DMS 273 (cell line): ENCODE results near the gene ARHGAP15.

Experiments used
- DNase-seq: peaks from one replicate; lab custom pipeline; 2025; ENCODE audit not compliant: unreplicated experiment; lab: John Stamatoyannopoulos, UW

ARHGAP15 gene

GRCh38 chr2:143477714-143478443, 348.7 kb downstream of the ARHGAP15 start:
- no peak for DNase-seq

GRCh38 chr2:143480086-143480485, 350.9 kb downstream of the ARHGAP15 start:
- DNase-seq: no peak

- DNase-seq: no peak
Measured at GRCh38 chr2:143480601-143481236, 351.5 kb downstream of the ARHGAP15 start.

DNA sequence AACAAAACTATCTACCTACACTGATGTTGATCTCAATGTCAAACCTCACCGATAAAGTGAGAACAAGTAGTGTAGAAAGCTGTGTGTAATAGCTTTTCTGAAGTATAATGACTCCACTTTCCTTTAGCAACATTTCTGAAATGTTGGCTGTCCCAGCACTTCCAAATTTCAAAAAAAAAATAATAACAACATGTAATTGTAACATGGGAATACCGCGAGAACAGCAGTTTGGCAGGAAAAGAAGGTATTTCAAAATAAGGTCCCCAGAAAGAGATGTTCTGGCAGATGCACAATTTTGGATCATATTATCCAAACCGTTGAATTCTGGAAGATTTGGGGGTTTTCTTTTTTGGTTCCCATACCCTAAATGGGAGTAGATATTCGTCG, 352.0 kb downstream of the ARHGAP15 start:
- DNase-seq: no peak

GRCh38 chr2:143481733-143482132, 352.5 kb downstream of the ARHGAP15 start:
- DNase-seq: no peak

DNA sequence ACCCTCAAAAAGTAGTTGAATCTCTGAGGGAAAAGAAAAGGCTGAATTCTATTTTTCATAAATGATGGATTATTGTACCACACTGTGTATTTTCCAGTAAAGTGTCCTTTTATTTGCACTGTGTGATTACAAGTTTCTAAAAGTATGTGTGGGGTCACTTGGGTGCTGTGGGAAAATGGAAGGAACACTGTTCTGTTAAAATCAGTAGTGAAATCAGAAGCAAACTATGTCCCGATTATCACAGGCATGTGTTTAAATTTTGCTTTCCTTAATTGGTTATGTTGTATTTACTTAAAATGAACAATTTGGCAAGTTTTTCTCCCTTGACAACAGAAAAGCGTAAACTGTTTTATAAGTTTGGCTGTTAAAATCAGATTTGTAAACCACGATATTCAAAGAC, 353.1 kb downstream of the ARHGAP15 start:
- no peak for DNase-seq

GRCh38 chr2:143482771-143483170, 353.6 kb downstream of the ARHGAP15 start:
- DNase-seq: no peak

GRCh38 chr2:143486976-143487375, 357.8 kb downstream of the ARHGAP15 start:
- no peak for DNase-seq

DNA sequence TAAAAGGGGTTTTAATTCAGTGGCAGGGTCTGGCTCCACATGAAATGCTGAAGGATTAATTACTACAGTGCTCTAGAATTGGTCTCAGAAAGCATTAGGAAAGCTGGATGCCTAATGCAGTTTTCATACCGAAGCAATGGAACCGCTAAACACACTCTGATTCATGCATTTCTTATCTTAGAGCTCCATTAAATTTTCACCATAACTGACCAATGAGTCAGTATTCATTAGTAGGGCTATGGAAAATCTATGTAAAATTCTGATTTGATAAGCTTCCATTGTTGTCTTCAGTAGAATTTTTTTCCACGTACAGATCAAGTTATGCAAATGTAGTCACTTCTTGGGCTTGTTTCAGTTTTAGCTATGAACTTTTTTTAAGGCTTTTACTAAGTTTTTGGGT, 359.9 kb downstream of the ARHGAP15 start:
- no peak for DNase-seq

DNA sequence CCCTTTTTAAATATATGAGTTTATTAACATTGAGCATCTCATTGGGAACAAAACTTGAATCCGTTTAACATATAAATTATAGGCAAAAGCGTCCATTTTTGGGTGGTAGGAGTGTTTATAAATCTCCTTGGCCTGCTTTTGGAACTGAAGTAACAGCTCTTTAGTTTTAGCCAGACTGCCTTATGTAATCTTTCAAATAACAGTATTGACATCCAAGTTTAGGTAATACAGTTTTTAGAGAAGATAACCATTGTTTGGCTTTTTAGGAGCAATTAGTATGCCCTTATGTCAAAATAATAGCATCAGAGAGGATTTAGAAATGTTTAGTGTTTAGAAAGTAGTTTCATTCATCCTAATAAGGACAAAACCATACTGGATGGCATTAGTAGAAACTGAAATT, 361.9 kb downstream of the ARHGAP15 start:
- no peak for DNase-seq

- DNase-seq: no peak
Measured at GRCh38 chr2:143493339-143493738, 364.1 kb downstream of the ARHGAP15 start.

- DNase-seq: no peak
Measured at GRCh38 chr2:143497726-143498125, 368.5 kb downstream of the ARHGAP15 start.

DNA sequence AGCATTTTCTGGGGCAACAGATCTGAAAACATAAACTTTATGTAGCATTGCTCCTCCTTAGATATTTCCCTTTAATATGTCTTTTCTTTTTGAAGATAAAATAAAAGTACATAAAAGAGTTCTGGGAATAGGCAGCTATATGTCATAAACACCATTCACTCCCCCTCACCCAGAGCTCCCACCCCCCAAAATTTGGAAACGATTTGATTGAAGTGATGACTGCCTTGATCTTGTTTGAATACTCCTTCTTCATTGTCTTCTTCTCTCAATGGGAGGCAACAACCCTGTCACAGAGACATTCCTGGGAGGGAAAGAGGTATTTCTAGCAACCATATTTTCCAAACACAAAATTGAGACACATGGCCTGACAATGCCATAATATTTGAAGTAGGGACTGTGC, 369.3 kb downstream of the ARHGAP15 start:
- DNase-seq: no peak

DNA sequence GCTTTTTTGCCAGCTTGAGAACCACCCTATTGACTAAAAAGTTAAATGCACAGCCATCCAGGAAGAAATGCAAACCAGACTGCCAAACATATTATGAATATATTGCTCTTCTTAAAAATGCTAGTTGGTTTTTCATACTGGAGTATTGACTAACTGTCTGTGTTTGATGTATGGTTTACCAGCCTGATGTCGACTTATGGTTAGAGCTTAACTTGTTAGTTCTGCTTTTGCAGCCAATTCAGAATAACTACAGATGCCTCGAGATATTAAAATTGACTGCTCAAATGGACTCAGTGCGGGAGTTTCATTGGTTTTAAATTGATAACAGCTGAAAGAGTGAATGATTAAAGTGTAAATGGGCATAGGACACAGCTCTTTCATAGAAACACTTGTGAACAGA, 369.8 kb downstream of the ARHGAP15 start:
- DNase-seq: no peak

DNA sequence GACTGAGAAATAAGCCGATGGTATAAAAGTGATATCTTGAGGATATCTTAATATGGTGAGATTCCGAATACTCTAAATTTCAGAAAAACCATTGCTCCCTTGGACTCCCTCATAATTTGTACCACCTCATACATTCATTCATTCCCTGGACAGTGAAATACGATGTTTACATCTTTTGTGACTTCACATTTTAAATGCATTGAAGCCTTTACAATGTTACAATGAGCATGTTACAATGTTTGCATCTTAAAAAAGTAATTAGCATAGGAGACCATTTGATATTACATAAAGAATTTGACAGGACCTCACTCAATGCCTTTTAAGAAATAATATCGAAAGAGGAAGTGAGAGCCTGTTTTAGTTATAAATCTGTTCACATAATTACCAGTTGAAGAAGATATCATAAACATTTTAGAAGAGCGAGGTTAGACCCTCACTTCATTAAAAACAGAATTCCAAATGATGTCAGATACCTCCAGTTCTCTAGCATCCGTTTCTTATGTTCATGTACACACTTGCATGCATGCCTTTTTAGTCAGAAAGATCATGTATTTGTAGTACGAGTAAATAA, 372.0 kb downstream of the ARHGAP15 start:
- DNase-seq: no peak

- no peak for DNase-seq
Measured at GRCh38 chr2:143503280-143503679, 374.1 kb downstream of the ARHGAP15 start.

DNA sequence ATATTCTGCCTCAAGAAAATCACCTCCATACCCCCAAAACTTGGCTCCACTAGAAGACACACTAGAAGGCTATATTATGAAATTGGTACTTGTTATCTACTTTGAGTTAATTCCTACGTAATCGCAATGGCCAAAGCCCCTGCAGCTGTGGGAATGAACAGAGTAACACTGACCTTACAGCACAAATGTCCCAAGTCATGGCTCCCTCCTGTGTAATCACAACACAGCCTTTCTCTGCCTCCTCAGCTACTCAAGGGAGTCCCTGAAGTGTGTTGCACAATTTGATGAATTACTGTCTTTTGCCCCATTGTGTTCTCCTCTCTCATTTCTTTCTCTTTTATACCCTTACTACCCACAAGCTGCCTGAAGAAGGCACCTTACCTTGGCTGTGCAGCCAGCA, 375.2 kb downstream of the ARHGAP15 start:
- DNase-seq: no peak

DNA sequence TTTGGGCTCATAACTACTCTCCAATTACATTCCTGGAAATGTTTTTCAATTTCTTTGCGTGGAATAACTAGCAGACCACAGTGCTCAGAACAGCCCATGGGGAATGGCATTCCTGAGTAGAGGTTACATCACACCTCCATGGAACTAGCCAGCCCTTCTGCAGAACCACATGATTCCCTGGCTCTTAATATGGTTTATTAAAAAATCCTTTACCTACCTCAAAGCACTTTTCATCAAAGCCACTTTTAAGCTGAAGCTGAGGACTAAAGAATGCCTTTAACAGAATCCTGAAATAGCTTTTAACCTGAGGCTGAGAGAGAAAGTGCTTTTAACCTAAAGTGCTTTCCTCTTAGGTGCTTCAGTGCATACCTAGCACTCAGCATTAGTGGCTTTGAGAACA, 376.3 kb downstream of the ARHGAP15 start:
- no peak for DNase-seq

GRCh38 chr2:143513081-143513480, 383.9 kb downstream of the ARHGAP15 start:
- DNase-seq: peak; percentile 48

DNA sequence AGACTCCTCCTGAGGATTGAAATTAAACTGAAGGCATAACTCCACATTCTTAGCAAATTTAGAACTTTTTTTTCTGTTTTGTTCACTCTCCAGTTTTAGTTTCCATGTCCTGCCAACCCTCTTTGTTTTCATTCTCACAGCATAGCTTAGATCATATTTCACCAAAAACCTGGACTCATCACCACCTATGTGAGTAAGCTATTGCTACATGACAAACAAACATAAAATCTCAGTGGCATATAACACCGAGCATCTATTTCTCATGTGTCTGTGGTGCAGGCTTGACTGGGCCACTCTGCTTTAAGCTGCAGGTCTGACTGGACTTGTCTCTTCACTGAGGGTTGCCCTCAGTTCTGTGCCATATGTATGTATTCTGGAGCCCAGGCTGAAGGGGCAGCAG, 385.2 kb downstream of the ARHGAP15 start:
- no peak for DNase-seq

DNA sequence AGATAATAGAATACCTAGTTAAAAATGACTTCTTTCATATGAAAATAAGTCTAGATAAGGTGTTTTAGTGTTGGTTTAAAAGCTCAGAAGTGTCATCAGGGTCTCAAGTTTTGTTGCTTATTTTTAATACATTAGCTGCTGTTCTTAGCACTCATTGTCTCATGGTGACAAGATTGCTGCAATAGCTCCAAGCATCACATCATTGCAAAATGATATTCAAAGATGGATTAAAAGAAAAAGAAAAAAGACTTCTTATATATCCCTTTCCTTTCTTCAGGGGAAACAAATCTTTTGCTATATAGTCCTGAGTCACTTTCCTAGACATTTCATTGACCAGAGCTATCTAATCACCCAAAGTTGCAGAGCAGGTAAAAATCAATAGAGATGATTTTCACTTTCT, 386.1 kb downstream of the ARHGAP15 start:
- no peak for DNase-seq

DNA sequence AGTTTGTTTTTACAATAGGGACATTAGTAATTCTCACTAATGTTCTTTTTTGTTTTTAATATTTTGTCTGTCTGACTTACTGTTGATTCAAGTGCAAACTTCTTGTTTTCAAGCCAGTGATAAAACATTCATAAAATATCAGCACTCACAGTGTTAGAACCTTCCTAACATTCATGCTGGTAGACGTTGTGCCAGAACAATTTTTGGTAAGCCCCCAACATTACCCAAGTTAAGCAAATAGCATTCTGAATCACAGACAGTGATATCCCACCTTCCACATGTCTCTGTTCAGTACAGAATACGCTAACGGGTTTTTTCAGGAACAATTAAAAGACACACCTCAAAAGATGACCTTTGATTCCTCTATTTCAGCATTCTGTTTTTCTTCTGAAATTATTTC, 390.3 kb downstream of the ARHGAP15 start:
- no peak for DNase-seq

DNA sequence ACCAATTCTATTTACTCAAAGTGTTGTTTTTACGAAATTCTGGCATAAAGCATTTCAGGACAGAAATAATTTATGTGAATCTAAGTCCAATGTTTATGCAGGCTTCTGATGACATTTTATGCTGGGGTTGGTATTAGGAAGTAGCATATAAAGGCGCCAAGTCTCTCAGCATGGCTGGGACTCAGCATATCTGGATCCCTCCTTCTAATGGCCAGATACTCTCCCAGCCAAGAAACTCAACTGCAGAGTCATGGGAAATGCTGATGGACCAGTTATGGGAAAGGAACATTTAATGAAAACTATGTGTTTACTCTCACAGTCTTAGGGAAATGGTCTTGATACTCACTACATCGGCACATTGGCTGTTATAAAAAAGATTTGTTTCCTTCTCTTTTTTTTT, 392.2 kb downstream of the ARHGAP15 start:
- no peak for DNase-seq
